HG02571 (cell line): ENCODE results near the gene DDC.

ENCODE experiments used
- ATAC-seq: cut with Tn5 transposase; IDR thresholded peaks from one replicate; pipeline ENCODE4 v1.9.1; 2021; ENCODE audit warnings: mild to moderate bottlenecking, moderate library complexity; ENCODE audit not compliant: unreplicated experiment

Gene DDC

GRCh38 chr7:50491943-50492342, 73.3 kb downstream of the DDC start:
- no peak for ATAC-seq

GRCh38 chr7:50491209-50491608, 74.0 kb downstream of the DDC start:
- ATAC-seq = no peak

- ATAC-seq = no peak
These were observed 76.8 kb downstream of the DDC start for GRCh38 chr7:50488379-50488778.

- no peak for ATAC-seq
These were observed 78.7 kb downstream of the DDC start for GRCh38 chr7:50486512-50486911.

- no peak for ATAC-seq
These were observed 83.3 kb downstream of the DDC start for GRCh38 chr7:50481867-50482266.

- no peak for ATAC-seq
These were observed 84.4 kb downstream of the DDC start for GRCh38 chr7:50480797-50481196.

- no peak for ATAC-seq
These were observed 85.3 kb downstream of the DDC start for GRCh38 chr7:50479743-50480517.

- no peak for ATAC-seq
These were observed 87.6 kb downstream of the DDC start for GRCh38 chr7:50477640-50478039.

GRCh38 chr7:50476953-50477625, 88.1 kb downstream of the DDC start:
- ATAC-seq = no peak

GRCh38 chr7:50475340-50475739, 89.9 kb downstream of the DDC start:
- ATAC-seq = peak; percentile 50

- ATAC-seq = no peak
These were observed 90.6 kb downstream of the DDC start for GRCh38 chr7:50474382-50475160.

- no peak for ATAC-seq
These were observed 91.7 kb downstream of the DDC start for GRCh38 chr7:50473531-50473930.

- ATAC-seq = no peak
These were observed 92.8 kb downstream of the DDC start for GRCh38 chr7:50472427-50472826.

GRCh38 chr7:50471970-50472369, 93.2 kb downstream of the DDC start:
- no peak for ATAC-seq

- ATAC-seq = no peak
These were observed 94.7 kb downstream of the DDC start for GRCh38 chr7:50470250-50471163.

- no peak for ATAC-seq
These were observed 96.0 kb downstream of the DDC start for GRCh38 chr7:50469181-50469580.

GRCh38 chr7:50467817-50468610, 97.2 kb downstream of the DDC start:
- peak; percentile 86 for ATAC-seq

GRCh38 chr7:50466815-50467585, 98.2 kb downstream of the DDC start:
- no peak for ATAC-seq

- no peak for ATAC-seq
These were observed 102.2 kb downstream of the DDC start for GRCh38 chr7:50463035-50463434.
